ENCODE data around the gene OPTN.
"Not testable (repeated sequence)": the region's sequence is repeated elsewhere in the genome, so short reads cannot be mapped to it uniquely, and the experiment has no call there.

Gene OPTN

GRCh38 chr10:13136651-13137050 is 36.7 kb downstream of the OPTN start:
- DNase-seq = no peak

GRCh38 chr10:13139150-13139549 is 39.2 kb downstream of the OPTN start:
- no peak for DNase-seq

GRCh38 chr10:13139676-13140075 is 39.7 kb downstream of the OPTN start:
- DNase-seq = no peak

GRCh38 chr10:13140627-13141190 is 40.7 kb downstream of the OPTN start:
- DNase-seq = no peak

GRCh38 chr10:13143766-13144165 is 43.8 kb downstream of the OPTN start:
- DNase-seq = no peak

- no peak for DNase-seq
Measured at GRCh38 chr10:13144814-13145213, 44.9 kb downstream of the OPTN start.

- DNase-seq = no peak
Measured at GRCh38 chr10:13146379-13146778, 46.4 kb downstream of the OPTN start.

- no peak for DNase-seq
Measured at GRCh38 chr10:13147161-13147560, 47.2 kb downstream of the OPTN start.

GRCh38 chr10:13152296-13152695 is 52.3 kb downstream of the OPTN start:
- DNase-seq = no peak

- DNase-seq = not testable (repeated sequence)
Measured at GRCh38 chr10:13155860-13156259, 55.9 kb downstream of the OPTN start.

- DNase-seq = no peak
Measured at GRCh38 chr10:13158401-13158800, 58.4 kb downstream of the OPTN start.

- DNase-seq = peak; percentile 97
Measured at GRCh38 chr10:13160934-13161856, 61.2 kb downstream of the OPTN start, which contains the start of gene MCM10. Gene MCM10 (plus strand): TSS chr10:13161558. CDS start chr10:13164203, 2,645 bp downstream.

- DNase-seq = no peak
Measured at GRCh38 chr10:13161857-13162271, 61.9 kb downstream of the OPTN start.

- DNase-seq = no peak
Measured at GRCh38 chr10:13163859-13164258, 63.9 kb downstream of the OPTN start.

GRCh38 chr10:13165177-13165576 is 65.2 kb downstream of the OPTN start:
- DNase-seq = no peak

GRCh38 chr10:13167568-13167967 is 67.6 kb downstream of the OPTN start:
- no peak for DNase-seq

GRCh38 chr10:13168781-13169180 is 68.8 kb downstream of the OPTN start:
- DNase-seq = no peak

- DNase-seq = no peak
Measured at GRCh38 chr10:13173616-13174015, 73.7 kb downstream of the OPTN start.

- DNase-seq = no peak
Measured at GRCh38 chr10:13180788-13181187, 80.8 kb downstream of the OPTN start.

- no peak for DNase-seq
Measured at GRCh38 chr10:13182424-13182823, 82.5 kb downstream of the OPTN start.

GRCh38 chr10:13183625-13184024 is 83.7 kb downstream of the OPTN start:
- no peak for DNase-seq

- no peak for DNase-seq
Measured at GRCh38 chr10:13184276-13184675, 84.3 kb downstream of the OPTN start.

- DNase-seq = no peak
Measured at GRCh38 chr10:13184730-13185514, 85.0 kb downstream of the OPTN start.

All from T1000 (cell line).